ENCODE results near the gene LIME1. TPM values are rescaled to one million over a fixed set of nuclear protein-coding genes. Genes with fewer than 3 reads are reported as not detected.

LIME1 gene
- total RNA-seq, 1 donor from 2014 or later: 12.5 TPM

GRCh38 chr20:63745961-63746731 is 9.7 kb downstream of the LIME1 start:
- no peak overlapping the region for H3K4me3 Mint-ChIP-seq (ENCODE audit: unreplicated experiment)
- no peak for TF ChIP-seq CTCF (IDR thresholded peaks at IDR 0.05)
- no peak overlapping the region for H3K27ac Mint-ChIP-seq (ENCODE audit: unreplicated experiment)
- no peaks in the 10 kb centered on the region for H3K9me3 Mint-ChIP-seq (ENCODE audit: unreplicated experiment)
- H3K4me1 Mint-ChIP-seq (ENCODE audit: unreplicated experiment): no peaks in the 10 kb centered on the region
- no peak for DNase-seq (ENCODE audit: extremely low spot score, unreplicated experiment)
- H3K36me3 Mint-ChIP-seq (ENCODE audit: unreplicated experiment): peaks cover 7% of the 10 kb centered on the region
- no peaks in the 10 kb centered on the region for H3K27me3 Mint-ChIP-seq (ENCODE audit: unreplicated experiment)

- no peaks in the 10 kb centered on the region for H3K4me1 Mint-ChIP-seq (ENCODE audit: unreplicated experiment)
- TF ChIP-seq CTCF (IDR thresholded peaks at IDR 0.05): no peak
- peaks cover 7% of the 10 kb centered on the region for H3K36me3 Mint-ChIP-seq (ENCODE audit: unreplicated experiment)
- no peaks in the 10 kb centered on the region for H3K9me3 Mint-ChIP-seq (ENCODE audit: unreplicated experiment)
- H3K4me3 Mint-ChIP-seq (ENCODE audit: unreplicated experiment): no peak overlapping the region
- no peaks in the 10 kb centered on the region for H3K27me3 Mint-ChIP-seq (ENCODE audit: unreplicated experiment)
- no peak for DNase-seq (ENCODE audit: extremely low spot score, unreplicated experiment)
- H3K27ac Mint-ChIP-seq (ENCODE audit: unreplicated experiment): no peak overlapping the region
Observed at GRCh38 chr20:63746751-63747315, 10.4 kb downstream of the LIME1 start.

GRCh38 chr20:63747622-63748069 is 11.2 kb downstream of the LIME1 start:
- DNase-seq (ENCODE audit: extremely low spot score, unreplicated experiment): no peak
- peaks cover 7% of the 10 kb centered on the region for H3K36me3 Mint-ChIP-seq (ENCODE audit: unreplicated experiment)
- no peaks in the 10 kb centered on the region for H3K9me3 Mint-ChIP-seq (ENCODE audit: unreplicated experiment)
- no peak overlapping the region for H3K27ac Mint-ChIP-seq (ENCODE audit: unreplicated experiment)
- no peaks in the 10 kb centered on the region for H3K4me1 Mint-ChIP-seq (ENCODE audit: unreplicated experiment)
- no peaks in the 10 kb centered on the region for H3K27me3 Mint-ChIP-seq (ENCODE audit: unreplicated experiment)
- H3K4me3 Mint-ChIP-seq (ENCODE audit: unreplicated experiment): no peak overlapping the region
- no peak for TF ChIP-seq CTCF (IDR thresholded peaks at IDR 0.05)

GRCh38 chr20:63748070-63748933 is 11.8 kb downstream of the LIME1 start:
- no peaks in the 10 kb centered on the region for H3K9me3 Mint-ChIP-seq (ENCODE audit: unreplicated experiment)

More at GRCh38 chr20:63748070-63748933, 11.8 kb downstream of the LIME1 start:
- Mint-ChIP-seq H3K4me3 (ENCODE audit: unreplicated experiment) (no peak overlapping the region), H3K4me1 (ENCODE audit: unreplicated experiment) (no peaks in the 10 kb centered on the region), H3K27ac (ENCODE audit: unreplicated experiment) (no peak overlapping the region), H3K27me3 (ENCODE audit: unreplicated experiment) (no peaks in the 10 kb centered on the region), H3K36me3 (ENCODE audit: unreplicated experiment) (peaks cover 7% of the 10 kb centered on the region)
- TF ChIP-seq CTCF (IDR thresholded peaks at IDR 0.05): no peak
- DNase-seq (ENCODE audit: extremely low spot score, unreplicated experiment): no peak
